GM12873 (cell line): ENCODE results near the gene STX17.

ENCODE experiments used
- TF ChIP-seq, protein P1 (sequence below): IDR thresholded peaks from 2 replicates; pipeline ENCODE4 v1.5.1; 2012; ENCODE audit warnings: low read depth, mild to moderate bottlenecking, moderate library complexity, low read length, control low read depth; ENCODE audit not compliant: insufficient read depth; ENCODE audit errors: missing control alignments

Gene STX17

GRCh38 chr9:99906403-99907207 lies at the start of gene STX17:
TSS of gene STX17 (plus strand) at chr9:99906654. CDS start at chr9:99915240, 8,586 bp downstream.
- TF ChIP-seq, protein P1, sequence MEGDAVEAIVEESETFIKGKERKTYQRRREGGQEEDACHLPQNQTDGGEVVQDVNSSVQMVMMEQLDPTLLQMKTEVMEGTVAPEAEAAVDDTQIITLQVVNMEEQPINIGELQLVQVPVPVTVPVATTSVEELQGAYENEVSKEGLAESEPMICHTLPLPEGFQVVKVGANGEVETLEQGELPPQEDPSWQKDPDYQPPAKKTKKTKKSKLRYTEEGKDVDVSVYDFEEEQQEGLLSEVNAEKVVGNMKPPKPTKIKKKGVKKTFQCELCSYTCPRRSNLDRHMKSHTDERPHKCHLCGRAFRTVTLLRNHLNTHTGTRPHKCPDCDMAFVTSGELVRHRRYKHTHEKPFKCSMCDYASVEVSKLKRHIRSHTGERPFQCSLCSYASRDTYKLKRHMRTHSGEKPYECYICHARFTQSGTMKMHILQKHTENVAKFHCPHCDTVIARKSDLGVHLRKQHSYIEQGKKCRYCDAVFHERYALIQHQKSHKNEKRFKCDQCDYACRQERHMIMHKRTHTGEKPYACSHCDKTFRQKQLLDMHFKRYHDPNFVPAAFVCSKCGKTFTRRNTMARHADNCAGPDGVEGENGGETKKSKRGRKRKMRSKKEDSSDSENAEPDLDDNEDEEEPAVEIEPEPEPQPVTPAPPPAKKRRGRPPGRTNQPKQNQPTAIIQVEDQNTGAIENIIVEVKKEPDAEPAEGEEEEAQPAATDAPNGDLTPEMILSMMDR = peak; percentile 20

- TF ChIP-seq, protein P1 = no peak
These were observed 48.4 kb upstream of the STX17 start for GRCh38 chr9:99858087-99858486.

DNA sequence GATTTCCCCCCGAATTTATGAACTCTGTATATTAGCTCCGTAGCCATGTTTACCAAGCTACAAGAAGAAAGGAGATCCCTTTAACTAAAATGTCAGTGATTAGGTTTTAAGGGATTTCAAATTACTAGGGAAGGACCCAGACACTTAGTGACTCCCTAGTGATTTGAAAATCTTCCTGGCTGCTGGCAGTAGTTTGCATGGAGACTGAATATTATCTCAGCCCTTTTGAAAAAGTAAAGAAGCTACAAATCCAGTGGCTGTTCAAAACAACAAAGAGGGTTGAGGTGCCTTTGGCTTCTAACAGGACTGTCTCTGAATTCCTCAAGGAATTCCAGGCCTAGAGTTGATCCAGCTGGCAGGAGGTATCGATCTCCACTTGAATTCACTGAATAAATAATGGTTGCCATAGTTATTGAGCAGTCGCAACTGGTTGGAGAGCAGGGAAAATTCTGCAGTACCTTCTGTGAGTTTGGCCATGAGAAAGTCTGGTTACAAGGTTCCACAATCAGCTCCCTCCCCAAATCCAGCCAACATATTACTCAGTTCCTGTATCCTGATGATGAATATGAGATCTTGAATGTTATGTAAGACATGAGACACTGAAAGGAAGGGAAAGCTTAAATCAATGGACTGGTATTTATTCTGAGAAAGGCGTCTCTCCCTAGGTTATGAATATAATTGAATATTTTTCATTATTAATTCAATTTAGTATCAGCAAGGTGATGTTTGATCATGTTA lies 47.0 kb upstream of the STX17 start:
- TF ChIP-seq, protein P1 = no peak

GRCh38 chr9:99860266-99860665 lies 46.2 kb upstream of the STX17 start:
- TF ChIP-seq, protein P1 = no peak

GRCh38 chr9:99863955-99864354 lies 42.5 kb upstream of the STX17 start:
- TF ChIP-seq, protein P1 = no peak

- TF ChIP-seq, protein P1 = no peak
These were observed 40.1 kb upstream of the STX17 start for GRCh38 chr9:99866398-99866797.

GRCh38 chr9:99867536-99867935 lies 38.9 kb upstream of the STX17 start:
- TF ChIP-seq, protein P1 = no peak
